HG03066 (cell line): ENCODE results near the gene GAS7.

Experiments
- ATAC-seq: cut with Tn5 transposase; IDR thresholded peaks from one replicate; pipeline ENCODE4 v1.9.1; 2021; ENCODE audit warnings: low read depth; ENCODE audit not compliant: unreplicated experiment

GAS7 gene

DNA sequence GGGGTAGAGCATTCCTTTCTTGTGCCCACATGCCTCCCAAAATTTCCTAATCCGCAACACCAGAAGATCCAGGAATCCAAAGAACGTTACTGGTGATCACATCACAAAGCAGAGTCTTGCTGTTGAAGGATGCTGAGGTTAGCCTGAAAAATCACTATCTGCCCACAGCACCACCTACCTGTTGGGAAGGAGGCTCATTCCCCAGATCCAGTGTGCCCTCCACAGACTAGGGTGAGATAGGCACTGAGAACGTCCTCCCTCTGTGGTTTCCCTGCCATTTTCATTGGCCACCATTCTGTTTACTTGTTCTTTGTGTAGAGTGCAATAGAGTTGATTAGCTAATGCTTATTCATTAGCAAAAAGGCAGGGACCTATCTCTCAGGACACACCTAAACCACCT lies 323.7 kb downstream of the GAS7 start:
- no peak for ATAC-seq

DNA sequence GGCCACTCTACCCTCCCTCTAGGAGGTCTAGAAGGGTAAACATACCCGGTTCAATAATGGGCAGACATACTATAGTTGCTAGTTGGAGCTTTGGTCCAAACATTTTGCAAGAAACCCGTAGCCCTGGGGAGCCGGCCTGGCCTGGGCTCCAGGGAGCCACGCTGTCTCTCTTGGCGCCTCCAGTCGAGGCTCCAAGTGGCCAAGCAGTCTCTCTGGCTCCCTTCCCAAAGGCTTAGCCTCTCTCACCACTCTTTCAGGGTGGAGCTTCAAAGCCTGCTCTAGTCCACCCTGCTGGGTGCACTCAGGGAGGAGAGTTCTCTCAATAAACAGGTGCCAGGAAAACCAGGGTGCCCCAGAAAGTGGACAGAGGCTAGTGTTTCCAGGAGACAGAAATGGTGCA lies 325.6 kb downstream of the GAS7 start:
- no peak for ATAC-seq

- ATAC-seq = no peak
These were observed 329.9 kb downstream of the GAS7 start for GRCh38 chr17:9868552-9868951.

DNA sequence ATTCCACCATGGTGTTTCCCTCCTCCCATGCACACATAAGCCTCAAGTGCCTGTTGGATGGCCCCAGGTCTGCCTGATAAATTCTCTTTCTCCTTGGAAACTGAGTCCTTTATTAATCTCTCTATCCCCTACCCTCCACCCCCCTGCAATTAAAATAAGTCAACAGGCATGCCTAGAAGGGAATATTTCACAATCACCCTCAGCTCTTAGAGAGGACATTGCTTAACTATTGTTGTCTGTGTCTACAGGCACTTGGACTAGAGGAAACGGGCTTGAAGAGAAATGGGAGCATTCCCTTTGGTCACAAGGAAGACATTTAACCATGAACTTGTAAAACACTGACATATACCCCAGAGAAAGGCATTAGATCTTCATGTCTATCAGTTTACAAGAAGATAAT lies 332.8 kb downstream of the GAS7 start:
- no peak for ATAC-seq

DNA sequence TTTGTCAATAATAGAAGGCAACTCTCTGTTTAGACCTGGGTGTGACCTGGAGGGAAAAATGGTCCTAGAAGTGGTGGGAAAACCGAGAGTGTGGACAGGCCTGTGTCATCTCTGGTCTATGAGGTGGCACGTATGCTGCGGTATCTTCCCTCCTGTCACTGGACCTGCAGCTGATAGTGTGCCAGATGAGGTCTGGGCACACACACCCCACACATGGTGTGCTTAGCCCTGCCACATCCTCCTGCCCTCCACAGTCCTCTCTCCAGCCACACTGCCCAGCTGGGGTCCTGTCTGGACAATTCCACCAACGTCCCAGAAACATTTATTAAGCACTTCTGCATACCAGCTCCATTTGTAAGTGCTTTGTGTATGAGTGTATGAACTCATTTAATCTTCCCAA lies 335.5 kb downstream of the GAS7 start:
- no peak for ATAC-seq

- no peak for ATAC-seq
These were observed 336.2 kb downstream of the GAS7 start for GRCh38 chr17:9862220-9862619.

DNA sequence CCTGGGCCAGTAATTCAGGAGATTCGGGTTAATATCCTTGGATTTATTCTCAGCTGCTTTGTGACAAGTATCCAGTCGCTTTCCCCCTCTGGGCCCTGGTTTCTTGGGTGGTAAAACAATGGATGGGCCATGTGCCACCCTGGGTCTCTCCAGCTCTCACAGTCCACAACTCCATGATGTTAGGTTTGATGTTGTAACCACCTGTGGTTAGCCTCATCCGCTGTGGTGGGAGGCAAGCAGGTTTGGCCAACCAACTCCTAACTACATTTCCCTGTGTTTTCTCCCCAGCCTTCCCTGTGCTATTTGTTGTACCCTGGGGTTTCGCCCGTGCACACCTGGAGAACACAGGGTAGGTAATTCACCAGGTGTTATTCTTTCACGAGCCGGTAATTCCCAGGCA lies 337.6 kb downstream of the GAS7 start:
- no peak for ATAC-seq
